Nephron (organoid): ENCODE data around the gene CAMKK2.

Experiments
- H3K27ac Mint-ChIP-seq, 3 experiments: 2 replicates each; pipeline ENCODE4 v1.8.0; 2020; ENCODE audit warnings: mixed read lengths in 3 of 3, mild to moderate bottlenecking in 2 of 3, moderate library complexity in 1 of 3
- H3K27me3 Mint-ChIP-seq: 2 replicates; pipeline ENCODE4 v1.8.0; 2021; ENCODE audit warnings: low read depth, mild to moderate bottlenecking, moderate library complexity, mixed read lengths
- H3K36me3 Mint-ChIP-seq: 2 replicates; pipeline ENCODE4 v1.8.0; 2020; ENCODE audit warnings: low read depth, mixed read lengths
- H3K4me1 Mint-ChIP-seq: 2 replicates; pipeline ENCODE4 v1.8.0; 2020; ENCODE audit warnings: mixed read lengths
- H3K4me3 Mint-ChIP-seq, 3 experiments: 2 replicates each; pipeline ENCODE4 v1.8.0; 2020; ENCODE audit warnings: mild to moderate bottlenecking in 3 of 3, mixed read lengths in 3 of 3, moderate library complexity in 2 of 3
- H3K9me3 Mint-ChIP-seq: 2 replicates; pipeline ENCODE4 v1.8.0; 2020; ENCODE audit warnings: mixed read lengths
- CTCF ChIP-seq, 3 experiments: fragments of 200-600 bp; sonication (generic); IDR thresholded peaks; one replicate each; pipeline ENCODE4 v1.5.0; 2021; ENCODE audit warnings: antibody characterized with exemption in 3 of 3; ENCODE audit not compliant: unreplicated experiment in 3 of 3

Gene CAMKK2

DNA sequence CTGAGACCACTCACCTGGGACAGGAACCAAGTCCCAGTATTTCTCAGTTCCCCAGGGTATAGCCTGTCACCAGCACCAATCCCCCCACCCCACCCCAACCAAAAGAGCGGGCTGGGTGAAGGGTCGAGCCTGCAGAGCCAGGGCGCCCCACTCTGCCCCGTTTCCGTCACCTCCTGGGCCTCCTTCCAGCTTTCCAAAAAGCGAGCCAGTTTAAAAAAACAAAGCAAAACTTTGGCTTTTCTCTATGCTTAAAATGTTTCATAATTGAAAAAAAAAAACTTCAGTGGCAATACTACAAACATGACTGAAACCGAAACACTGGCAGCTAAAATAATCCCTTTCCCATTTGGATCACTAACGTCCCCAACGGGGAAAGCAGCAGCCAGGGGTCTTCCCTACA is 7.5 kb downstream of the CAMKK2 start:
- H3K27ac Mint-ChIP-seq: peak overlapping the region; percentile 62 to 85 (median 68)
- H3K4me1 Mint-ChIP-seq: peaks cover 19% of the 10 kb centered on the region
- peaks cover 9% of the 10 kb centered on the region for H3K36me3 Mint-ChIP-seq
- no peaks in the 10 kb centered on the region for H3K9me3 Mint-ChIP-seq
- TF ChIP-seq CTCF (IDR thresholded peaks at IDR 0.05; ENCODE audit: unreplicated experiment in 3 of 3): no peak
- H3K27me3 Mint-ChIP-seq: no peaks in the 10 kb centered on the region
- no peak overlapping the region for H3K4me3 Mint-ChIP-seq

DNA sequence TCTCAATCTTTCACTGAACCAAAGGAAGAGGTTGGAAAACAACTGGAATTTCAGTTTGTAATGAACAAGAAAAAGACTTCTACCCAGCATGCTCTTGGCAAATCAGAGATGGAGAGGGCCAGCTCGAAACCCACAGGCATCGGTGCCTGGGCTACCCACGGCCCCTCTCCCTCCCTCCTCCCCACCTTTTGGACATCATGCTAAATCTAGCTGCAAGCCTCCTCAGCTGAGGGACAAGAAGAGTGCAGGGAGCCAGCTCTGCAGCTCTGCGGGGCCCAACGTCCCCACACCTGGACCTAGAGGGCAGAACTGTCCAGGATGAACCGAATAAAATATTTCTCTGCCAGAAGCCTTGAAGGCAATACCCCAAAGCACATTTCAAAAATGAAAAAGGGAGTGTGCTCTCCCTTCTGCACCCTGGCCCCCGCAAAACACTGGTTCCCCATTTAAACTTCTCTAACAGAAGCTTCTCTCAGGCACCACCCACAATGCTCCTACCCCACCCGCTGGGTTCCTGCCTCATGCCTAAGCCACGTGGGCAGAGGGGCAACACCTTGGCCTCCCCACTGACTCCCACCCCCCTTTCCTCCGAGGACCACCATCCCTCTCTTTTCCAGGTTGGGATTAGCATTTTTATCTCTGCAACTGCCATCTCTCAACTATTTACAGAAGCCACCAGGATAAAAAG is 8.2 kb downstream of the CAMKK2 start:
- no peak for TF ChIP-seq CTCF (IDR thresholded peaks at IDR 0.05; ENCODE audit: unreplicated experiment in 3 of 3)
- no peak overlapping the region for H3K4me3 Mint-ChIP-seq
- peak overlapping the region in 2 of 3 experiments; percentile 62 to 68 for H3K27ac Mint-ChIP-seq
- no peaks in the 10 kb centered on the region for H3K9me3 Mint-ChIP-seq
- H3K27me3 Mint-ChIP-seq: no peaks in the 10 kb centered on the region
- peaks cover 9% of the 10 kb centered on the region for H3K36me3 Mint-ChIP-seq
- peaks cover 19% of the 10 kb centered on the region for H3K4me1 Mint-ChIP-seq

GRCh38 chr12:121287267-121287954 is 9.1 kb downstream of the CAMKK2 start:
- Mint-ChIP-seq H3K27me3 (no peaks in the 10 kb centered on the region), H3K4me1 (peaks cover 19% of the 10 kb centered on the region)

DNA sequence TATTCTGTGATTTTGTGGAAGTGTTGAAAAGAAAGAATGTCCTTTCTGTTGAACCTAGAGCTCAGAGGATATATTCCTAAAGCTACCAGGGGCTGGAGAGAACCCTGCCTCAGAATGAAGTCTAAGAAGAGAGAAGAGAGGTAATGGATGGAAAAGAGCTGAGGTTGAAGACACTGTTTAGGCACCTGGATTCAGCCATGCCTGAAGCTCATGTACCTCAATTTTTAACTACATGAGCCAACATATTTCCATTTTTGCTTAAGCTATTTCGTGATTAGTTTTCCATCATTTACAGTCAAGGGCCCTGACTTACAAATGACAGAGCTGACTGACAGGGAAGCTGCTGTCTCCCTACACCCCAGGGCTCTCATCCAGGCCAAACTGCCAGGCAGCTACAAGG is 10.7 kb downstream of the CAMKK2 start:
- H3K9me3 Mint-ChIP-seq: no peaks in the 10 kb centered on the region
- H3K4me3 Mint-ChIP-seq: no peak overlapping the region
- TF ChIP-seq CTCF (IDR thresholded peaks at IDR 0.05; ENCODE audit: unreplicated experiment in 3 of 3): no peak
- peaks cover 8% of the 10 kb centered on the region for H3K36me3 Mint-ChIP-seq
- no peaks in the 10 kb centered on the region for H3K27me3 Mint-ChIP-seq
- H3K4me1 Mint-ChIP-seq: peaks cover 20% of the 10 kb centered on the region
- H3K27ac Mint-ChIP-seq: no peak overlapping the region

More at GRCh38 chr12:121287267-121287954, 9.1 kb downstream of the CAMKK2 start:
- no peaks in the 10 kb centered on the region for H3K9me3 Mint-ChIP-seq
- H3K36me3 Mint-ChIP-seq: peaks cover 8% of the 10 kb centered on the region
- H3K4me3 Mint-ChIP-seq: no peak overlapping the region
- TF ChIP-seq CTCF (IDR thresholded peaks at IDR 0.05; ENCODE audit: unreplicated experiment in 3 of 3): no peak
- no peak overlapping the region for H3K27ac Mint-ChIP-seq

GRCh38 chr12:121284551-121285390 is 11.7 kb downstream of the CAMKK2 start:
- no peak overlapping the region for H3K27ac Mint-ChIP-seq

More at GRCh38 chr12:121284551-121285390, 11.7 kb downstream of the CAMKK2 start:
- H3K36me3 Mint-ChIP-seq: peaks cover 8% of the 10 kb centered on the region
- H3K27me3 Mint-ChIP-seq: no peaks in the 10 kb centered on the region
- H3K4me1 Mint-ChIP-seq: peaks cover 20% of the 10 kb centered on the region
- no peak for TF ChIP-seq CTCF (IDR thresholded peaks at IDR 0.05; ENCODE audit: unreplicated experiment in 3 of 3)
- H3K9me3 Mint-ChIP-seq: no peaks in the 10 kb centered on the region
- H3K4me3 Mint-ChIP-seq: no peak overlapping the region
